ENCODE results near the gene BRSK2.

BRSK2 gene

DNA sequence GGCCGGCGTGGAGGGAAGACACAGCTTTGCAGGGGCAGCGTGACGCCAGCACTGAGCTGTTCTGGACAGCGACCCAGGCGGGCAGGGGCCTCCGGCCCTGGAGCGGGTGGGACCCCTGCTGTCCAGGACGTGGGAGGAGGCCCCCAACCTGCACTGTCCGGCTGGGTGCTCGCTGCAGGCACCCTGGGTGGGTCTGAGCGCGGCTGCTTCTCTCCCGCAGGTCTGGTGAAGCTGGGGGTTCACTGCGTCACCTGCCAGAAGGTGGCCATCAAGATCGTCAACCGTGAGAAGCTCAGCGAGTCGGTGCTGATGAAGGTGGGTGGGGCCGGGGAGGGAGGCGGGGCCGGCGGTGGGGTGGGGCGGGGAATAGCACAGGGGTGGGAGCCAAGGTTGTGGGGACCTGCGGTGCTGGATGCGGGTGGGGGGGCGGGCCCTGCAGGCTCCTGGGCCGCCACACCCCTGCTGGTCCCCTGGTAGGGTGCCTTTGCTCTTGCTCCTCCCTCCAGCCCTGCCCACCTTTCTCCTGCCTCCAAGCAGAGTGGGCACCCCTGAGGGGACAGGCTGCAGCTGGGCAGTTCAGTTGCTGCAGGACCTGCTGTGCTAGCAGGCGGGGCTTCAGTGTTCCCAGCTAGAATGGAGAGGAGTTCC, 46.2 kb downstream of the BRSK2 start:
- DNase-seq (ENCODE audit: low read depth in 2 of 3, low spot score in 1 of 3) = no peak

DNA sequence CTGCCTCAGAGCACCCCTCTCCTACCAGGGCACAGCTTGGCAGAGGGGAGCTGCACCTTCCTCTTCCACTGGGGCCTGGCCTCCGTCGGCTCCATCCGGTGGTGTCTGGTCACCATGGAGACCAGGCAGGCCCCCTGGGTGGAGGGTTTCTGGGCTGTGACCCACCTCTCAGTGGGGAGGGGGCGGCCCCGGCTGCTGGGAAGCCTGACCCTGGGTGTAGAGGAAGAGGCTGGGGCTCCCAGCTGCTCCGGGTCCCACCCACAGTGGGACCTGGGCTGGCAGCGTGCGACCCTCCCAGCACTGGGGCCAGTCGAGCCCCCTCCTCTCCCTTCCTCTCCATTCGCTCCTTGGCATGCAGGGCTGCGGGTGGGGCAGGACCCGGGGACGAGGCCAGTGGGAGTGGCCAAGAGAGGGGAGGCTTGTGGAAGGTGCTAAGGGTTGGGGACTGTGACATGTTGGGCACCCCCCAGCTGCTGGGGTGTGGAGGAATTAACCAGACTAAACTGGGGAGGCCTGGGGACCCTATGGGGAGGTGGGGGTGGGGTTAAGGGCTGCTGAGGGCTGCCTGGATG, 46.8 kb downstream of the BRSK2 start:
- DNase-seq (ENCODE audit: low read depth in 2 of 3, low spot score in 1 of 3) = no peak

- DNase-seq (ENCODE audit: low read depth in 2 of 3, low spot score in 1 of 3) = no peak
Observed at GRCh38 chr11:1437500-1437899, 47.8 kb downstream of the BRSK2 start.

- DNase-seq (ENCODE audit: low read depth in 2 of 3, low spot score in 1 of 3) = no peak
Observed at GRCh38 chr11:1438261-1438966, 48.7 kb downstream of the BRSK2 start.

- DNase-seq (ENCODE audit: low read depth in 2 of 3, low spot score in 1 of 3) = no peak
Observed at GRCh38 chr11:1438967-1439330, 49.2 kb downstream of the BRSK2 start.

DNA sequence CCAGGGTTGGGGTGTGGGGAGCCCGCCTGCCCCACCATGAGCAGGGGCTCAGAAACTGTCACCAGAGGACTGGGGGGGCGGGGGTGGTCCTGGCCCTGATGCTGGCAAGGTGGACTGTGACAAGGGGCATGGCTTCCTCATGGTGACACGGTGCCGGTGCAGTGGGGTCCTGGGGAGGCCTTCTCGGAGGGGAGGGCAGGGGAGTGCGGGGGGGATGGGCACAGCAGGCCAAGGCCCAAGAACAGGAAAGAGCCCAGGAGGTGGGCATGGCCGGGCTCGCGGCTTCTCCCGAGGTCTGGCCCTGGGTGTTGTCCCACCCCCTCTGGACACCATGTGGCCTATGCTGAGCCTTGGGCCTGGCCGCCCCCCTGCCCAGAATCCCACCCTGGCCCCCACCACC, 49.6 kb downstream of the BRSK2 start:
- no peak for DNase-seq (ENCODE audit: low read depth in 2 of 3, low spot score in 1 of 3)

GRCh38 chr11:1440066-1440465, 50.3 kb downstream of the BRSK2 start:
- DNase-seq (ENCODE audit: low read depth in 2 of 3, low spot score in 1 of 3) = no peak

GRCh38 chr11:1440496-1440895, 50.8 kb downstream of the BRSK2 start:
- no peak for DNase-seq (ENCODE audit: low read depth in 2 of 3, low spot score in 1 of 3)

DNA sequence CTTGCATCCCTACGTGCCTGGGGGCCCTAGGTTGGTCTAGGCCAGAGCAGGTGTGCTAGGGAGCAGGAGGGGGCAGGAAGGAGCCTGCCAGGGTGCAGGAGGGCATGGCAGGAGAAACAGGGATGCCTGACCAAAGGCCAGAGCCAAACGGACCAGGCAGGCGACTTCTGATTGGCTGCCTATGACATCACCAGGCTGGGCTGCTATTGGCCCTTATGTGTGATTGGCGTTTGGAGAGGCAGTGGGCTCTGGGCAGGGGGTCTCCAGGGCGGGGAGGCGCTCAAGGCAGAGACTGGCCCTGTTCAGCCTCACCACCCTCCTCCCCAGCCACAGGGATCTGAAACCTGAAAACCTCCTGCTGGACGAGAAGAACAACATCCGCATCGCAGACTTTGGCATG, 52.4 kb downstream of the BRSK2 start:
- no peak for DNase-seq (ENCODE audit: low read depth in 2 of 3, low spot score in 1 of 3)

DNA sequence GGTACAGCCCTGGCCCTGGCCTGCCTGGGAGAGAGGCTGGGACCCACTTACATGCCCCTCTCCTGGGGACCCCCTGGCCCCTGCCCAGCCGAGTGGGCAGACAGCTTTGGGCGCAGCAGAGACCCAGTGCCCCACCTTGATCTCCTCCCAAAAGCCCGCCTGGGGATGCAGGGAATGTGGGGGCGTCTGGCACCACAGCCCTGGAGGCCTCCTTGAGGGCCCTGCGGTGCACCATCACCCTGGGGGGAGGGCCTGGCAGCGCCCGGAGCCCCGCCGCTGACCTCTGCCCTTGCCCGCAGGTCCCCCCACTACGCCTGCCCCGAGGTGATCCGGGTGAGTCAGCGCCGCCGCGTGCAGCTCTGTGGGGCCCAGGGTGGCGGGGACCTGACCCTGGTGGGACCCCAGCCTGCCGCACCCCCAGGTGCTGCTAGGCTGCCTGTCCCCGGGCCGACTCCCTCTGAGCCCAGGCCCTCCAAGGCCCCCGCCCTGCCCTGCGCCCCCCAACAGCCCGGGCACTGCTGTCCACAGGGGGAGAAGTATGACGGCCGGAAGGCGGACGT, 53.2 kb downstream of the BRSK2 start:
- no peak for DNase-seq (ENCODE audit: low read depth in 2 of 3, low spot score in 1 of 3)

DNA sequence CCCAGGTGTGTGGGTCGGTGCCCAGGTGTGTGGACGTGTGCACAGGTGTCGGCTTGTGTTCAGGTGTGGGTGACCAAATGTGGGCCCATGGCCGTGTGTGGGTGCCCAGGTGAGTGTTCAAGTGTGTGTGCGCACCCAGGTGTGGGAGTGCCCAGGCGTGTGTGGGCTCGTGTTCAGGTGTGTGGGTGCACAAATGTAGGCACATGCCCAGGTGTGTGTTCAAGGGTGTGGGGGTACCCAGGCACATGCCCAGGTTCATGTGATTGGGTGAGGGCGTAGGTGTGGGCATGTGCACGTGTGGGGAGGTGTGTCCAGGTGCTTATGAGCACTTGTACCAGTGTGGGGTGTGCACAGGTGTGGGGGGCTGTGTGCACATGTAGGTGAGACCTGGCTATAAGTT, 54.0 kb downstream of the BRSK2 start:
- DNase-seq (ENCODE audit: low read depth in 2 of 3, low spot score in 1 of 3) = no peak

GRCh38 chr11:1444321-1444720, 54.6 kb downstream of the BRSK2 start:
- DNase-seq (ENCODE audit: low read depth in 2 of 3, low spot score in 1 of 3) = no peak

DNA sequence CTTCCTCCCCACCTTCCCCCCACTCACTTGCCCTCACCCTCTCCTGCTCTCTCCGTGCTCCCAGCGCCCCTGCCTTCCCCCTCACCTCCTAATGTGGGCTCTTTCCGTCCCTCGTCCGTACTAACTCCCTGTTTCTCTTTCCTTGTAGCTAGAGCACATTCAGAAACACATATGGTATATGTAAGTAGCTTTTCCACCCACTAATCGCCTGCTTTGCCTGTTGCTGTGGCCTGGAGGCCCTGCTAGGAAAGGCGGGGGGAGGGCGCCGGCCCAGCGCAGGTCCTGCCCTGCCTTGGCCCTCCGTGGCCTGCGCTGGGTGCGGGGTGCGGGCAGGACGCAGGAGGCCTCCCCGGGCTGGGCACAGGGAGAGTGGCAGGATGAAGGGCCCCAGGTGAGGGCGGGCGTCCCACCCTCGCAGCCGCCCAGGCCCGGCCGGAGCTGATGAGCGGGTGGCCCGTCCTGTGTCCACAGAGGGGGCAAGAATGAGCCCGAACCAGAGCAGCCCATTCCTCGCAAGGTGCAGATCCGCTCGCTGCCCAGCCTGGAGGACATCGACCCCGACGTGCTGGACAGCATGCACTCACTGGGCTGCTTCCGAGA, 55.2 kb downstream of the BRSK2 start:
- no peak for DNase-seq (ENCODE audit: low read depth in 2 of 3, low spot score in 1 of 3)

DNA sequence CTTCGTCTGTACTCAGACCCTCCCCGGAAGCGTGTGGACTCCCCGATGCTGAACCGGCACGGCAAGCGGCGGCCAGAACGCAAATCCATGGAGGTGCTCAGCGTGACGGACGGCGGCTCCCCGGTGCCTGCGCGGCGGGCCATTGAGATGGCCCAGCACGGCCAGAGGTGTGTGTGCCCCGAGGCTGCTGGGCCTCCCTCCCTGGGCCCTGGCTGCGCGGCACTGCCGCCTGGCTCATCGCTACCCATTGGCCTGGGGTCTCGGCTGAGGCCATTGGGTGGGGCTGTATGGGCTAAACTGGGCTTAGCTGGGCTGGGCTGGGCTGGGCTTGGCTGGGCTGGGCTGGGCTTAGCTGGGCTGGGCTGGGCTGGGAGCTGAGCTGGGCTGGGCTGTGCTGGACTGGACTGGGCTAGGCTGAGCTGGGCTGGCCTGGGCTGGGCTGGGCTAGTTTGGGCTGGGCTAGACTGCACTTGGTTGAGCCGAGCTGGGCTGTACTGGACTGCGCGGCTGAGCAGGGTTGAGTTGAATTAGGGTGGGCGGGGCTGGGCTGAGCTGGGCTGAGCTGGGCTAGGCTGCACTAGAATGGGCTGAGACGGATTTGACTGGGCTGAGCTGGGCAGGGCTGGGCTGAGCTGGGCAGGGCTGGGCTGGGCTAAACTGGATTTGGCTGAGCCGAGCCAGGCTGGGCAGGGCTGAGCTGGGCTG, 56.2 kb downstream of the BRSK2 start:
- no peak for DNase-seq (ENCODE audit: low read depth in 2 of 3, low spot score in 1 of 3)

- no peak for DNase-seq (ENCODE audit: low read depth in 2 of 3, low spot score in 1 of 3)
Observed at GRCh38 chr11:1446623-1447022, 56.9 kb downstream of the BRSK2 start.

DNA sequence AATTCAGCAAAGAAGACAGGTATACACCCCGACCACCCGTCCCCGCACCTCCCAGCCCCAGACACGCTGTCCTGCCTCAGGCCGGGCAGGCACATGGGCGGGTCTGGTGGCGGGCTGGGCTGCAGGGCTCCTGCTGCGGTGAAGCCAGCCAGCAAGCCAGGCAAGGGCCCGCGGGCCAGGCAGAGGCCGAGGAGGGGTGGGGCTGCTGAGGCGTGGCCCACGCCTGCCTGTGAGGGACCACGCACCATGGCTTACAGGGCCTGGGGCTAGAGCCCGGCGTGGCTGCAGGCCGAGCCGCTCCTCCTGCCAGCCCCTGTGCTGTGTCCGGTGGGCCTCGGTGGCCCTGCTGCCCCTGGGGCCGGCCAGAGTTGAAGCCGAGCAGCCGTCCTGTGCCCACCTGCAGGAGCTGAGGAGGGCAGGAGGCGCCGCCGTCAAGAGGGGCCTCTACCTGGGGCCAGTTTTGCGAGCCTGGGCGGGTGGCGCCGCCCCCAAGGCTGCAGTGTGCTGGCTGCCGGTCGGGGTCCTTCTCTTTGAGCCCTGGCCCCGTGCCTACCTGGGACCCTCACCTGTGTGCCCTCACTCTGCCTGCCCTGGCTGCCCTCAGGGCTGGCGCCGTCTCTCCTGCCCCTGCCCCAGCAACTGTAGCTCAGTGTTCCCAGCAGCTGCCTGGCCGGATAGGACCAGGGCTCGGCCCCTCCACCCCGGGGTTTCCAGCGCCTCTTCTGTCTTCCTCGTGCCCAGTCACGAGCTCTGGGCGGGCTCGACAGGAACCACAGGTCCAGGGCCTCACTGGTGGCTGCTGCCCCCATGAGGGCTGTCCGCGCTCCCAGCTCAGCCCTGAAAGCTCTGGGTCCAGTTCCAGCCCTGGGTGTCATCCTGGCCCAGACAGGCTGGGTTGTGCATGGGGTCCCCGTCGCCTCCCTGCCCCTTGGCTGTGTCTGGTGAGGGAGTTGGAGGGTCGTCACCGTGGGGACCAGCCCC, 58.4 kb downstream of the BRSK2 start:
- no peak for DNase-seq (ENCODE audit: low read depth in 2 of 3, low spot score in 1 of 3)

DNA sequence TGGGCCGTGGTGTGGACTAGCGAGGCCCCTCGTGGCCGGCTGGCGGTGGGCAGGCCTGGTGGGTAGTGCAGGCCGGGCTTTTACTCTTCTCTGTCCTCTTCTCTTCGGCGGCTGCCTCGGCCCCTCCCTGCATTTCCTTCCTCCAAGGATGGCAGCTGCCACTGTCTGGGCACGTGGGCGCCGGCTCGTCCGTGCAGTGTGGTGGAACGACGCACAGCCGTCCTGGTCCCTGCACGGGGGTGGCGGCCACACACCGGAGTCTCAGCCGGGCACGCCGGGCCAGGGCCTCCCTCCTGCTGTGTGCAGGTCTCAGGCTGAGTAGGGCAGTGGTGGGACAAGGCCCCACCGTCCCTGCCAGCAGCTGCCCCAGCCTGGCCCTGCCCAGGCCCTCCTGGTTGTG, 59.1 kb downstream of the BRSK2 start:
- no peak for DNase-seq (ENCODE audit: low read depth in 2 of 3, low spot score in 1 of 3)

GRCh38 chr11:1449490-1450243, 59.9 kb downstream of the BRSK2 start:
- no peak for DNase-seq (ENCODE audit: low read depth in 2 of 3, low spot score in 1 of 3)

DNA sequence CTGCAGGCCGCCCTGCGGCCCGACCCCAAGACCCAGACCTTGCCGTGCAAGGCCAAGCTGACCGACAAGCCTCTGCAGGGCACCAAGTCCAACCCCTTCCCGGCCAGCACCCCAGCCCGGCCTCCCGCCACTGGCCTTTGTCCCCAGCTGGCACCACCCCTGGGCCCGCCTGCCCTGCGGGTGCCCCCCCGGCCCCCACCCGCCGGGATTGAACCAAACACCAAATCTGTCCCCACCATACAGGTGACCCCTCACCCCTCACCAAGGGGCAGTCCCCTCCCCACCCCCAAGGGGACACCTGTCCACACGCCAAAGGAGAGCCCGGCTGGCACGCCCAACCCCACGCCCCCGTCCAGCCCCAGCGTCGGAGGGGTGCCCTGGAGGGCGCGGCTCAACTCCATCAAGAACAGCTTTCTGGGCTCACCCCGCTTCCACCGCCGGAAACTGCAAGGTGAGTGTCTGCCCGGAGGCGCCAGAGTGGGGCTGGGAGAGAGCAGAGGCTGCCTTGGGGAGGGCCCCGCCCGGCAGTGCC, 60.7 kb downstream of the BRSK2 start:
- no peak for DNase-seq (ENCODE audit: low read depth in 2 of 3, low spot score in 1 of 3)
